HK-2 (cell line): ENCODE data around the gene TOPORS.

ENCODE experiments used
- DNase-seq: peaks from one replicate; pipeline ENCODE4 v3.0.0-alpha.2; 2018; ENCODE audit not compliant: unreplicated experiment

Gene TOPORS

DNA sequence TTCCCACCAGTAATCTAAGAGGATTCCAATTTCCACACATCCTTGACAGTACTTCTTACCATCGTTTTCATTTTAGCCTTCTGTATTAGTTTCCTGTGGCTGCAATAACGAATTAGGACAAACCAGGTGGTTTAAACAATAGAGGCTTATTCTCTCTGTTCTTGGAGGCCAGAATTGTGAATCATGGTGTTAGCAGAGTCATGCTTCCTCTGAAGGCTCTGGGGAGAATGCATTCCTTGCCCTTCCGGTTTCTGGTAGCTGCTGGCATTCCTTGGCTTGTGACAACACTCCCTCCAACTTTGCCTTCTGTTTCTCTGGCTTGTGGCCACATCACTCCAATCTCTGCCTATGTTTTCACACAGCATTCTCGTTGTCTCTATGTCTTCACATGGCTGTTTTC lies 49.9 kb downstream of the TOPORS start:
- no peak for DNase-seq

DNA sequence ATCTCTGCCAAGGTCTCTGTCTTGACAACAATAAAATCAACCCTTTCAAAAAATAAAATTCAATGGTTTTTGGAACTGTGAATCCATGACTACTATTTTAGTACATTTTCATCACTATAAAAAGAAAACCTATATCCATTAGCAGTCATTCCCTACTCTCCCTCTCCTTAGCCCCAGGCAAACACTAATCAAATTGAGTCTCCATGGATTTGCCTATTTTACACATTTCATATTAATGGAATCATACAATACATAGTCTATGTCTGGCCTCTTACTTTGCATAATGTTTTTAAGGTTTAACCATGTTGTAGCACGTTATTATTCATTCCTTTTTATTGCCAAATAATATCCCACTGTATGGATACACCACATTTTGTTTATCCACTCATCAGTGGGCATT lies 50.5 kb downstream of the TOPORS start:
- DNase-seq: no peak

DNA sequence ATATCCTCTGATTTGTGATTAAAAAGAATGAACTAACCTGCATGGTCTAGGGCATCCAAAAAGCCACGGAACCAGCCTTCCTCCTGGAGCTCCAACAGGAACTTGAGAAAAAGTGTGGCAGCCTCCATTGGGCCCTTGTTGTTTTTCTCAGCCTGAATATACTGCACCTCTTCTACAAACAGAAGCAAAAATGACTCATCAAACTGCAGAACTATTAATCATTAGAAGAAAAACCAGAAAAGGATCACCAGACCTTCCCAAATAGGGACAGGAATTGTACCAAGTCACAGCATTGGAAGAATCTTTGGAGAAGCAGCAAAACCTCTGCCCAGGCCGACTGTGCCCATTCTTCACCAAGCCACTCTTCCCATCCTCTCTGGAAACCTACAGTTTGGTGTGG lies 51.6 kb downstream of the TOPORS start:
- DNase-seq: no peak

DNA sequence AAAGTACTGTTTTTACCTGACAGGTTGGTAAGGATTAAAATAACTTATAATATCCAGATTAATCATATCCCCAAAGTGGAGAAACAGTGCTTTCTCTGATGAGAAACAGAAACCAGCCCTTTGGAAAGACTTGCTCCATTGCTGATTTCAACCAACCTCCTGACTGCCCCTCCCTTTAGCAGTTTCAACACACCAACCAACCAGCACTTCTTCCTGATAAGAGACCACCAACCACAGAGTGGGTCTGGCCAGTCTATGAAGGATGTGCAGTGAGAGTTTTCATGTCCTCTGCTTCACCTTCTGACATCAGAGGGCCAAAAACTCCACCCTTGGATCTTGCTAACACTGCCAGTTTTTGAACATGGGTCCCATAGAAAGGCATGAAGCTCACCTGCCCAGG lies 54.5 kb downstream of the TOPORS start:
- no peak for DNase-seq

DNA sequence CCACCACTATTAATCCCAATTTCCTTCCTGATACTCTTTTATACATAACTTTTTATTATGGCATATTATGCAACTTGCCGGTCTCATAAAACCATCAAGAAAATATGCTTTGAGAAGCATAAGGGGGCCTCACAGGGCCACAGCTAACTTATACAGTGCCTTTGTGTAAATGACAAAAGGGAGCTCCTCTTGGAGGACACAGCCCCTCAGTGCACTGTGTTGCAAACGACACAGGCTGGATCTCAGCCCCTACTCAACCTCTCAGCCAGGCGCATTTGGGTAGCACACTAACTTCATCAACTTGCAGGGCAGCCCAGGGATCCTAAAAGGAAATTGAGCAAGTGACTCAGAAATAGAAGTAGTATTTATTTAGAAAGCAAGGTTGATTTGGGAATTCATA lies 61.8 kb downstream of the TOPORS start:
- DNase-seq: no peak
